Type B pancreatic cell (in vitro differentiated cells): ENCODE measurements around the gene PRR5L. TPM values are rescaled to one million over a fixed set of nuclear protein-coding genes. Genes with fewer than 3 reads are reported as not detected.

Experiments used
- DNase-seq: peaks from one replicate; pipeline ENCODE4 v3.0.0; 2021; ENCODE audit warnings: mixed read lengths; ENCODE audit not compliant: unreplicated experiment; ENCODE audit errors: extremely low spot score
- H3K27ac Mint-ChIP-seq: 2 replicates; pipeline ENCODE4 v1.8.0; 2021; ENCODE audit warnings: mild to moderate bottlenecking, mixed read lengths
- H3K27me3 Mint-ChIP-seq: 2 replicates; pipeline ENCODE4 v1.8.0; 2021; ENCODE audit warnings: mixed read lengths
- H3K36me3 Mint-ChIP-seq: 2 replicates; pipeline ENCODE4 v1.8.0; 2021; ENCODE audit warnings: mixed read lengths
- H3K4me1 Mint-ChIP-seq: one replicate; pipeline ENCODE4 v1.8.0; 2021; ENCODE audit warnings: mixed read lengths; ENCODE audit not compliant: unreplicated experiment
- H3K4me3 Mint-ChIP-seq: 2 replicates; pipeline ENCODE4 v1.8.0; 2021; ENCODE audit warnings: mild to moderate bottlenecking, mixed read lengths
- H3K9me3 Mint-ChIP-seq: 2 replicates; pipeline ENCODE4 v1.8.0; 2021; ENCODE audit warnings: mixed read lengths
- total RNA-seq: library from RNA; stranded (reverse); gene quantifications from 2 replicates; pipeline ENCODE4 v1.2.1, GENCODE V29; 2021; ENCODE audit warnings: low replicate concordance
- TF ChIP-seq, protein P1 (sequence below): fragments of 200-600 bp; sonication (generic); conservative IDR thresholded peaks from 2 replicates; pipeline ENCODE4 v1.5.0; 2021; ENCODE audit warnings: antibody characterized with exemption, mild to moderate bottlenecking

Gene PRR5L
- total RNA-seq, 1 donor from 2014 or later: 11.0 TPM

DNA sequence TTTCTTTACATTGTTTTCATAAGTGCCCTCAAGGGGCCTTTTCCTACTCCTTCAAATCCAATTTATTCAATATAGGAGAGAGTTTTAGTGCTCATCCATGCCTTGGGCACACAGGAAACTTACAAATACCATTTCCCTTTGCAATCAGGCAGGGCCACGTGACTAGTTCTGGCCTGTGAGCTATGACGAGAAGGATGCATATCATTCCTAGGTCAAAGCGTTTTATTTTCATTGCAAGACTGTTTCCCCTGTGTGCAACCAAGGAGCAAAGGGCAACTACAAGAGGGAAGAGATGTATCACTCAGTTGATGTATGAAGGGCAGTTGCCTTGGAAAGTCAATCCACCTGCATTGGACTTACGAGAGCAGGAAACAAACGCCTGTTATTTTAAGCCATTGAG lies 215.9 kb downstream of the PRR5L start:
- Mint-ChIP-seq H3K27me3 (peaks cover 21% of the 10 kb centered on the region), H3K4me1 (peaks cover 12% of the 10 kb centered on the region), H3K36me3 (peaks cover 4% of the 10 kb centered on the region), H3K27ac (no peak overlapping the region), H3K4me3 (peak overlapping the region; percentile 38), H3K9me3 (peaks cover 3% of the 10 kb centered on the region)
- no peak for DNase-seq
- TF ChIP-seq, protein P1, sequence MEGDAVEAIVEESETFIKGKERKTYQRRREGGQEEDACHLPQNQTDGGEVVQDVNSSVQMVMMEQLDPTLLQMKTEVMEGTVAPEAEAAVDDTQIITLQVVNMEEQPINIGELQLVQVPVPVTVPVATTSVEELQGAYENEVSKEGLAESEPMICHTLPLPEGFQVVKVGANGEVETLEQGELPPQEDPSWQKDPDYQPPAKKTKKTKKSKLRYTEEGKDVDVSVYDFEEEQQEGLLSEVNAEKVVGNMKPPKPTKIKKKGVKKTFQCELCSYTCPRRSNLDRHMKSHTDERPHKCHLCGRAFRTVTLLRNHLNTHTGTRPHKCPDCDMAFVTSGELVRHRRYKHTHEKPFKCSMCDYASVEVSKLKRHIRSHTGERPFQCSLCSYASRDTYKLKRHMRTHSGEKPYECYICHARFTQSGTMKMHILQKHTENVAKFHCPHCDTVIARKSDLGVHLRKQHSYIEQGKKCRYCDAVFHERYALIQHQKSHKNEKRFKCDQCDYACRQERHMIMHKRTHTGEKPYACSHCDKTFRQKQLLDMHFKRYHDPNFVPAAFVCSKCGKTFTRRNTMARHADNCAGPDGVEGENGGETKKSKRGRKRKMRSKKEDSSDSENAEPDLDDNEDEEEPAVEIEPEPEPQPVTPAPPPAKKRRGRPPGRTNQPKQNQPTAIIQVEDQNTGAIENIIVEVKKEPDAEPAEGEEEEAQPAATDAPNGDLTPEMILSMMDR: no peak

DNA sequence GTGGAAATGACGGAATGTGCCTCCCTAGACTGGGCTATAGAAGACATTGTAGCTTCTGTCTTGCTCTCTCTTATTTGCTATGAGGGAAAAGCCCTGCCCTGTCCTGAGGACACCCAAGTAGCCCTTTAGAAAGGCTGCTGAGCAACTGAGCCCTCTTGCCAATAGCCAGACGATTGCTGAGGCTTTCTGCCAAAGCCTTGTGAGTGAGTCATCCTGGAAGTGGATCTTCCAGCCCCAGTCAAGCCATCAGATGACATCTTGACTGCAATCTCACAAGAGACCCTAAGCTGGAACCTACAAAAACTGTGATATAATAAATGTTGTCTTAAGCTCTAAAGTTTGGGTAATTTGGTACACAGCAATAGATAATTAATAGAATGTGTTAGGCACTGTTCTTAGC lies 217.9 kb downstream of the PRR5L start:
- TF ChIP-seq, protein P1: no peak
- peaks cover 24% of the 10 kb centered on the region for H3K27me3 Mint-ChIP-seq
- H3K4me3 Mint-ChIP-seq: no peak overlapping the region
- no peak for DNase-seq
- peaks cover 3% of the 10 kb centered on the region for H3K9me3 Mint-ChIP-seq
- no peaks in the 10 kb centered on the region for H3K36me3 Mint-ChIP-seq
- no peak overlapping the region for H3K27ac Mint-ChIP-seq
- H3K4me1 Mint-ChIP-seq: peaks cover 2% of the 10 kb centered on the region

Other genes with a start within 250 kb of the PRR5L start
- 69.0 and 73.9 TPM in 2 replicates for gene COMMD9, start 6.9 kb upstream of the PRR5L start, total RNA-seq
- 15.0 and 18.2 TPM in 2 replicates for gene TRAF6, start 214.0 kb downstream of the PRR5L start, total RNA-seq